HepG2 (cell line): ENCODE results near the gene JTB. TPM values are rescaled to one million over a fixed set of nuclear protein-coding genes. Genes with fewer than 3 reads are reported as not detected.

Experiments
- CCAR2 ChIP-seq: fragments of 200-400 bp; formaldehyde crosslinking; optimal IDR thresholded peaks from 2 replicates; pipeline ENCODE3; 2018; ENCODE audit warnings: low read depth, mild to moderate bottlenecking, low read length, moderate library complexity
- CHD4 ChIP-seq: fragments of 200-600 bp; sonication (generic); IDR thresholded peaks from 2 replicates; pipeline ENCODE4 v1.7.0; 2017; ENCODE audit warnings: mild to moderate bottlenecking, low read length, borderline replicate concordance
- IKZF5 ChIP-seq: IDR thresholded peaks from 2 replicates; pipeline ENCODE4 v1.6.1; 2018; ENCODE audit warnings: missing genetic modification reagents, mild to moderate bottlenecking, missing compliant biosample characterization
- KDM2A ChIP-seq: sonication (generic); formaldehyde crosslinking; IDR thresholded peaks from 2 replicates; pipeline ENCODE4 v1.4.0; 2020; ENCODE audit warnings: low read depth, missing genetic modification reagents, borderline replicate concordance
- KDM5B ChIP-seq: sonication (generic); formaldehyde crosslinking; IDR thresholded peaks from 2 replicates; pipeline ENCODE4 v1.4.0; 2020; ENCODE audit warnings: missing genetic modification reagents, mild to moderate bottlenecking, borderline replicate concordance
- MLLT10 ChIP-seq: sonication (generic); formaldehyde crosslinking; IDR thresholded peaks from 2 replicates; pipeline ENCODE4 v1.4.0; 2020; ENCODE audit warnings: missing genetic modification reagents
- MLX ChIP-seq: IDR thresholded peaks from 2 replicates; pipeline ENCODE4 v1.6.1; 2016
- SRSF1 ChIP-seq: fragments of 200-400 bp; formaldehyde crosslinking; optimal IDR thresholded peaks from 2 replicates; pipeline ENCODE3; 2017; ENCODE audit warnings: mild to moderate bottlenecking, low read depth, low read length, moderate library complexity
- XRCC5 ChIP-seq: fragments of 200-400 bp; formaldehyde crosslinking; optimal IDR thresholded peaks from 2 replicates; pipeline ENCODE3; 2017; ENCODE audit warnings: mild to moderate bottlenecking, low read length
- ZBTB3 ChIP-seq: sonication (generic); formaldehyde crosslinking; IDR thresholded peaks from 2 replicates; pipeline ENCODE4 v1.4.0; 2020; ENCODE audit warnings: low read depth, mild to moderate bottlenecking, moderate library complexity, missing genetic modification reagents, borderline replicate concordance
- ZBTB38 ChIP-seq: sonication (generic); formaldehyde crosslinking; IDR thresholded peaks from 2 replicates; pipeline ENCODE4 v1.5.1; 2020; ENCODE audit warnings: mild to moderate bottlenecking, missing genetic modification reagents
- ZBTB7B ChIP-seq: sonication (generic); formaldehyde crosslinking; IDR thresholded peaks from 2 replicates; pipeline ENCODE4 v1.4.0; 2020; ENCODE audit warnings: missing genetic modification reagents
- ZEB1 ChIP-seq: IDR thresholded peaks from 2 replicates; pipeline ENCODE4 v1.6.1; 2012; ENCODE audit warnings: mild to moderate bottlenecking, low read depth, inconsistent platforms; ENCODE audit not compliant: insufficient replicate concordance
- ZFP36L1 ChIP-seq: sonication (generic); formaldehyde crosslinking; IDR thresholded peaks from 2 replicates; pipeline ENCODE4 v1.8.0; 2022; ENCODE audit warnings: mild to moderate bottlenecking, missing genetic modification reagents, moderate library complexity
- ZNF138 ChIP-seq: sonication (generic); formaldehyde crosslinking; IDR thresholded peaks from 2 replicates; pipeline ENCODE4 v1.5.0; 2020; ENCODE audit warnings: mild to moderate bottlenecking, low read depth, missing genetic modification reagents
- ZNF331 ChIP-seq: sonication (generic); formaldehyde crosslinking; IDR thresholded peaks from 2 replicates; pipeline ENCODE4 v1.4.0; 2020; ENCODE audit warnings: missing genetic modification reagents
- ZNF333 ChIP-seq: sonication (generic); formaldehyde crosslinking; IDR thresholded peaks from 2 replicates; pipeline ENCODE4 v1.4.0; 2020; ENCODE audit warnings: mild to moderate bottlenecking, missing genetic modification reagents, borderline replicate concordance
- ZNF382 ChIP-seq: sonication (generic); formaldehyde crosslinking; IDR thresholded peaks from 2 replicates; pipeline ENCODE4 v1.5.0; 2020; ENCODE audit warnings: missing genetic modification reagents, mild to moderate bottlenecking, borderline replicate concordance
- ZNF432 ChIP-seq: sonication (generic); formaldehyde crosslinking; IDR thresholded peaks from 2 replicates; pipeline ENCODE4 v1.5.0; 2020; ENCODE audit warnings: missing genetic modification reagents, mild to moderate bottlenecking, borderline replicate concordance
- ZNF577 ChIP-seq: sonication (generic); formaldehyde crosslinking; IDR thresholded peaks from 2 replicates; pipeline ENCODE4 v1.4.0; 2020; ENCODE audit warnings: mild to moderate bottlenecking, low read depth, missing genetic modification reagents, borderline replicate concordance
- ZNF598 ChIP-seq: sonication (generic); formaldehyde crosslinking; IDR thresholded peaks from 2 replicates; pipeline ENCODE4 v1.5.1; 2020; ENCODE audit warnings: mild to moderate bottlenecking, missing genetic modification reagents, borderline replicate concordance
- ZNF792 ChIP-seq: IDR thresholded peaks from 2 replicates; pipeline ENCODE4 v1.6.1; 2016
- ZNF891 ChIP-seq: sonication (generic); formaldehyde crosslinking; IDR thresholded peaks from 2 replicates; pipeline ENCODE4 v1.5.0; 2020; ENCODE audit warnings: mild to moderate bottlenecking, missing genetic modification reagents
- polyA plus RNA-seq, 8 experiments: library from polyadenylated mRNA; depleted of rRNA in 3 of 8; stranded (reverse) in 7 of 8; unstranded in 1 of 8; fragments of >200 nt; fragmentation: Illumina TruSeq in 4 of 8; extraction: Trizol in 4 of 8; gene quantifications; 2 replicates each; pipeline versions ENCODE4 v1.2.1 to v1.2.3, GENCODE V29; 2011 to 2016; ENCODE audit warnings: low read depth in 4 of 8, missing spikeins in 1 of 8, mixed read lengths in 1 of 8; ENCODE audit not compliant: insufficient read depth in 1 of 8
- total RNA-seq, 5 experiments: library from RNA; depleted of rRNA; stranded (reverse); fragments of >200 nt; fragmentation: Illumina TruSeq; extraction: Trizol; gene quantifications; 2 replicates each; pipeline ENCODE4 v1.2.3, GENCODE V29; 2016; ENCODE audit warnings: low read depth in 1 of 5
- TF ChIP-seq, protein P1 (sequence below): sonication (generic); formaldehyde crosslinking; IDR thresholded peaks from 2 replicates; pipeline ENCODE4 v1.4.0; 2020; ENCODE audit warnings: missing genetic modification reagents
- TF ChIP-seq, protein P2 (sequence below): sonication (generic); formaldehyde crosslinking; IDR thresholded peaks from 2 replicates; pipeline ENCODE4 v1.4.0; 2020; ENCODE audit warnings: missing genetic modification reagents, borderline replicate concordance

Gene JTB
- total and polyA plus RNA-seq, 2 of the 13 experiments (the other 11 are each of a cell fraction or from before 2014, with no cell fraction given) = 96.7 to 99.2 TPM

- TF ChIP-seq, protein P1, sequence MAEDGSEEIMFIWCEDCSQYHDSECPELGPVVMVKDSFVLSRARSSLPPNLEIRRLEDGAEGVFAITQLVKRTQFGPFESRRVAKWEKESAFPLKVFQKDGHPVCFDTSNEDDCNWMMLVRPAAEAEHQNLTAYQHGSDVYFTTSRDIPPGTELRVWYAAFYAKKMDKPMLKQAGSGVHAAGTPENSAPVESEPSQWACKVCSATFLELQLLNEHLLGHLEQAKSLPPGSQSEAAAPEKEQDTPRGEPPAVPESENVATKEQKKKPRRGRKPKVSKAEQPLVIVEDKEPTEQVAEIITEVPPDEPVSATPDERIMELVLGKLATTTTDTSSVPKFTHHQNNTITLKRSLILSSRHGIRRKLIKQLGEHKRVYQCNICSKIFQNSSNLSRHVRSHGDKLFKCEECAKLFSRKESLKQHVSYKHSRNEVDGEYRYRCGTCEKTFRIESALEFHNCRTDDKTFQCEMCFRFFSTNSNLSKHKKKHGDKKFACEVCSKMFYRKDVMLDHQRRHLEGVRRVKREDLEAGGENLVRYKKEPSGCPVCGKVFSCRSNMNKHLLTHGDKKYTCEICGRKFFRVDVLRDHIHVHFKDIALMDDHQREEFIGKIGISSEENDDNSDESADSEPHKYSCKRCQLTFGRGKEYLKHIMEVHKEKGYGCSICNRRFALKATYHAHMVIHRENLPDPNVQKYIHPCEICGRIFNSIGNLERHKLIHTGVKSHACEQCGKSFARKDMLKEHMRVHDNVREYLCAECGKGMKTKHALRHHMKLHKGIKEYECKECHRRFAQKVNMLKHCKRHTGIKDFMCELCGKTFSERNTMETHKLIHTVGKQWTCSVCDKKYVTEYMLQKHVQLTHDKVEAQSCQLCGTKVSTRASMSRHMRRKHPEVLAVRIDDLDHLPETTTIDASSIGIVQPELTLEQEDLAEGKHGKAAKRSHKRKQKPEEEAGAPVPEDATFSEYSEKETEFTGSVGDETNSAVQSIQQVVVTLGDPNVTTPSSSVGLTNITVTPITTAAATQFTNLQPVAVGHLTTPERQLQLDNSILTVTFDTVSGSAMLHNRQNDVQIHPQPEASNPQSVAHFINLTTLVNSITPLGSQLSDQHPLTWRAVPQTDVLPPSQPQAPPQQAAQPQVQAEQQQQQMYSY = no peak
- TF ChIP-seq ZNF382 (no peak), XRCC5 (peak; percentile 80), ZNF891 (CRISPR knock-in tag) (no peak), ZNF138 (CRISPR knock-in tag) (no peak), KDM2A (CRISPR knock-in tag) (peak; percentile 46; the same call in 1 of the 2 replicates), MLX (CRISPR knock-in tag) (no peak), ZBTB3 (CRISPR knock-in tag) (0 out of 2 replicates have a peak, but pooled peaks have one; percentile 27), ZNF432 (CRISPR knock-in tag) (no peak), CHD4 (no peak; the same call in 1 of the 2 replicates), ZBTB38 (no peak), ZNF331 (peak; percentile 90), MLLT10 (CRISPR knock-in tag) (no peak), ZNF598 (CRISPR knock-in tag) (no peak), ZFP36L1 (CRISPR knock-in tag) (0 out of 2 replicates have a peak, but pooled peaks have one; percentile 52), ZEB1 (no peak), ZNF333 (CRISPR knock-in tag) (no peak), SRSF1 (no peak), ZBTB7B (CRISPR knock-in tag) (peak; percentile 72), ZNF792 (CRISPR knock-in tag) (peak; percentile 49; the same call in 1 of the 2 replicates), KDM5B (no peak), IKZF5 (CRISPR knock-in tag) (peak; percentile 53; the same call in 1 of the 2 replicates), ZNF577 (no peak), CCAR2 (no peak)
- TF ChIP-seq, protein P2, sequence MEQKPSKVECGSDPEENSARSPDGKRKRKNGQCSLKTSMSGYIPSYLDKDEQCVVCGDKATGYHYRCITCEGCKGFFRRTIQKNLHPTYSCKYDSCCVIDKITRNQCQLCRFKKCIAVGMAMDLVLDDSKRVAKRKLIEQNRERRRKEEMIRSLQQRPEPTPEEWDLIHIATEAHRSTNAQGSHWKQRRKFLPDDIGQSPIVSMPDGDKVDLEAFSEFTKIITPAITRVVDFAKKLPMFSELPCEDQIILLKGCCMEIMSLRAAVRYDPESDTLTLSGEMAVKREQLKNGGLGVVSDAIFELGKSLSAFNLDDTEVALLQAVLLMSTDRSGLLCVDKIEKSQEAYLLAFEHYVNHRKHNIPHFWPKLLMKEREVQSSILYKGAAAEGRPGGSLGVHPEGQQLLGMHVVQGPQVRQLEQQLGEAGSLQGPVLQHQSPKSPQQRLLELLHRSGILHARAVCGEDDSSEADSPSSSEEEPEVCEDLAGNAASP (CRISPR knock-in tag) = peak; percentile 73; the same call in 1 of the 2 replicates
These were observed 23.6 kb downstream of the JTB start (continued) for GRCh38 chr1:153953859-153954365.
